Measurements from ENCODE around the gene AFAP1. TPM values are rescaled to one million over a fixed set of nuclear protein-coding genes. Genes with fewer than 3 reads are reported as not detected.

The AFAP1 gene
- polyA plus RNA-seq, 1 donor (not counting 4 experiments of a cell fraction or from before 2014, with no cell fraction given): 7.6 TPM

GRCh38 chr4:7932287-7932686 lies 7.4 kb downstream of the AFAP1 start:
- Histone ChIP-seq H3K27me3 (ENCODE audit: control insufficient read depth, extremely low read depth, insufficient read depth, low read length) (no peaks in the 10 kb centered on the region), H3K4me2 (ENCODE audit: control insufficient read depth, extremely low read depth, insufficient read depth, low read depth, low read length) (no peak overlapping the region), H3K9me1 (ENCODE audit: control insufficient read depth, extremely low read depth, insufficient read depth, low read length) (no peaks in the 10 kb centered on the region), H3K9ac (ENCODE audit: control insufficient read depth, extremely low read depth, insufficient read depth, low read length) (no peak overlapping the region), H3K4me3 (ENCODE audit: control insufficient read depth in 2 of 3, extremely low read depth in 1 of 3, insufficient read depth in 2 of 3, low read depth in 1 of 3, low read length in 3 of 3) (no peak overlapping the region), H3K9me3 (ENCODE audit: control insufficient read depth, low read depth, low read length) (no peaks in the 10 kb centered on the region), H3K27ac (ENCODE audit: control insufficient read depth, insufficient read depth, low read length) (no peak overlapping the region), H3K4me1 (ENCODE audit: control insufficient read depth, extremely low read depth, insufficient read depth, low read length) (peaks cover 27% of the 10 kb centered on the region), H3K36me3 (ENCODE audit: control insufficient read depth in 2 of 2, extremely low read depth in 1 of 2, insufficient read depth in 2 of 2, low read length in 2 of 2) (peaks cover 0 to 3% of the 10 kb centered on the region in 2 experiments), H4K20me1 (ENCODE audit: control insufficient read depth, extremely low read depth, insufficient read depth, low read length) (peaks cover 6% of the 10 kb centered on the region), H2AFZ (ENCODE audit: control insufficient read depth, low read length) (no peak overlapping the region), H3K79me2 (ENCODE audit: control insufficient read depth, insufficient read depth, low read length) (peaks cover 84% of the 10 kb centered on the region)
- DNase-seq (ENCODE audit: low read depth, low spot score) (no peak), FAIRE-seq (no peak)
- TF ChIP-seq EZH2 (IDR thresholded peaks at IDR 0.05; ENCODE audit: low read length): no peak
- no peak for TF ChIP-seq CTCF (optimal IDR thresholded peaks at IDR 0.05 in 1 of 3, IDR thresholded peaks at IDR 0.05 in 1 of 3, conservative IDR thresholded peaks at IDR 0.05 in 1 of 3; ENCODE audit: extremely low read depth in 1 of 3, insufficient read depth in 2 of 3, low read length in 3 of 3)
- dilution Hi-C loops (cut with MboI; ENCODE audit: extremely low pct_ligation_motif_present, low sequenced_read_pairs): no loop called here

GRCh38 chr4:7929118-7929951 lies 10.3 kb downstream of the AFAP1 start:
- Histone ChIP-seq H3K79me2 (ENCODE audit: control insufficient read depth, insufficient read depth, low read length) (peaks cover 88% of the 10 kb centered on the region), H3K4me2 (ENCODE audit: control insufficient read depth, extremely low read depth, insufficient read depth, low read depth, low read length) (peak overlapping the region; percentile 72), H3K9me3 (ENCODE audit: control insufficient read depth, low read depth, low read length) (no peaks in the 10 kb centered on the region), H3K4me1 (ENCODE audit: control insufficient read depth, extremely low read depth, insufficient read depth, low read length) (peaks cover 26% of the 10 kb centered on the region), H3K4me3 (ENCODE audit: control insufficient read depth in 2 of 3, extremely low read depth in 1 of 3, insufficient read depth in 2 of 3, low read depth in 1 of 3, low read length in 3 of 3) (peak overlapping the region in 1 of 3 experiments; percentile 35), H3K9ac (ENCODE audit: control insufficient read depth, extremely low read depth, insufficient read depth, low read length) (peak overlapping the region; percentile 36), H3K27ac (ENCODE audit: control insufficient read depth, insufficient read depth, low read length) (peak overlapping the region; percentile 42), H4K20me1 (ENCODE audit: control insufficient read depth, extremely low read depth, insufficient read depth, low read length) (peaks cover 6% of the 10 kb centered on the region), H3K9me1 (ENCODE audit: control insufficient read depth, extremely low read depth, insufficient read depth, low read length) (no peaks in the 10 kb centered on the region), H3K36me3 (ENCODE audit: control insufficient read depth in 2 of 2, extremely low read depth in 1 of 2, insufficient read depth in 2 of 2, low read length in 2 of 2) (peaks cover 0 to under 1% of the 10 kb centered on the region in 2 experiments), H3K27me3 (ENCODE audit: control insufficient read depth, extremely low read depth, insufficient read depth, low read length) (no peaks in the 10 kb centered on the region), H2AFZ (ENCODE audit: control insufficient read depth, low read length) (no peak overlapping the region)
- dilution Hi-C loops (cut with MboI; ENCODE audit: extremely low pct_ligation_motif_present, low sequenced_read_pairs): no loop called here
- peak in 2 of 3 experiments; percentile 6 to 29 for TF ChIP-seq CTCF (optimal IDR thresholded peaks at IDR 0.05 in 1 of 3, IDR thresholded peaks at IDR 0.05 in 1 of 3, conservative IDR thresholded peaks at IDR 0.05 in 1 of 3; ENCODE audit: extremely low read depth in 1 of 3, insufficient read depth in 2 of 3, low read length in 3 of 3)
- TF ChIP-seq EZH2 (IDR thresholded peaks at IDR 0.05; ENCODE audit: low read length): no peak
- DNase-seq (ENCODE audit: low read depth, low spot score) (peak; percentile 83), FAIRE-seq (peak; percentile 90)
